Cardiac muscle cell (in vitro differentiated cells and primary cell): ENCODE data around the gene ZAP70. TPM values are rescaled to one million over a fixed set of nuclear protein-coding genes. Genes with fewer than 3 reads are reported as not detected.

Experiments used
- DNase-seq, 2 donors: peaks; one replicate each; pipeline versions ENCODE4 v3.0.0 to v3.0.0-alpha.2; 2010 to 2017; ENCODE audit warnings: low read depth in 1 of 2, low spot score in 1 of 2
- H3K27ac ChIP-seq: fragments of 200-600 bp; sonication (generic); 2 replicates; pipeline ENCODE4 v1.5.1; 2016
- H3K27me3 ChIP-seq: fragments of 200-600 bp; sonication (generic); 2 replicates; pipeline ENCODE4 v1.6.0; 2016; ENCODE audit warnings: control low read depth
- H3K36me3 ChIP-seq: fragments of 200-600 bp; sonication (generic); 2 replicates; pipeline ENCODE4 v1.5.1; 2016; ENCODE audit warnings: control low read depth
- H3K4me1 ChIP-seq: fragments of 200-600 bp; sonication (generic); 2 replicates; pipeline ENCODE4 v1.8.1; 2017; ENCODE audit warnings: low read depth, mild to moderate bottlenecking, mixed run types
- H3K4me3 ChIP-seq: fragments of 200-600 bp; sonication (generic); 2 replicates; pipeline ENCODE4 v1.5.1; 2016; ENCODE audit warnings: mild to moderate bottlenecking
- H3K9me3 ChIP-seq: fragments of 200-600 bp; sonication (generic); 2 replicates; pipeline ENCODE4 v1.5.1; 2017; ENCODE audit warnings: low read depth, mild to moderate bottlenecking, control low read depth
- polyA plus RNA-seq: library from polyadenylated mRNA; unstranded; fragments of >200 nt; fragmentation: Nextera tagmentation; extraction: Ambion mirVana; gene quantifications from 2 replicates; pipeline ENCODE4 v1.2.1, GENCODE V29; 2016
- total RNA-seq: library from RNA; depleted of rRNA; stranded (reverse); fragments of >200 nt; gene quantifications from 2 replicates; pipeline ENCODE4 v1.2.3, GENCODE V29; 2016
- TF ChIP-seq, protein P1 (sequence below): IDR thresholded peaks from 2 replicates; pipeline ENCODE4 v1.5.1; 2012; ENCODE audit warnings: low read depth, mild to moderate bottlenecking, low read length

The ZAP70 gene
- total and polyA plus RNA-seq, 2 experiments from 2014 or later, result 3.5 to 7.3 TPM

DNA sequence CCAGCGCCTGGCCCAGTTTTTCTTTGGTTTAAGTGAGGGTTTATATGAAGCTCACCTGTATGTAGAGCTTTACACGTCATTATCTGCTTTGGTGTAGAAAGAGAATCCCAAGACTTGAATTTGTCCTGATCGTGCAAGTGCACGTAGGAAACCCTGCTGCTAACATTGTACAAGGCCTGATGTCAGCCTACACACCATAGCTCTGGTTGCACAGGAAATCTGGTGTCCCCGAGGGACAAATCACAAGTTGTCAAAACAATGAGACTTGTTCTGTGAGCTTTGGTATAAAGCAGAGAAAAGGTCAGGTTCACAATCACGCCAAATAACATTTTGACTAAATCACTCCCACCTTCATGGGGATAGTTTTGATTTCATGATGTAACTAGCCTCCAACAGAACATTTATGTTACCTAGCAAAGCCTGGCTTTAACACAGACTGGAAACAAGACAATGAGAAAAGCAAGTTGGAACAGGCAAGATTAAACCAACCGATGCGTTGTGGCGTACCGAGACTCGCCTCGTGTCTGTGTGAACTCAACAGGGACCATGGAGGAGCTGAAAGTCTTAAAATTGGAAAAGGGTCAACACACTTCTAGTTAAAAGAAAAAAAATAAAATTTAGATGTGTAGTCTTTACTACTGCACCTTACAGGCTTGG is 41.4 kb downstream of the ZAP70 start:
- Histone ChIP-seq H3K27me3 (no peaks in the 10 kb centered on the region), H3K36me3 (peaks cover 26% of the 10 kb centered on the region)
- TF ChIP-seq, protein P1, sequence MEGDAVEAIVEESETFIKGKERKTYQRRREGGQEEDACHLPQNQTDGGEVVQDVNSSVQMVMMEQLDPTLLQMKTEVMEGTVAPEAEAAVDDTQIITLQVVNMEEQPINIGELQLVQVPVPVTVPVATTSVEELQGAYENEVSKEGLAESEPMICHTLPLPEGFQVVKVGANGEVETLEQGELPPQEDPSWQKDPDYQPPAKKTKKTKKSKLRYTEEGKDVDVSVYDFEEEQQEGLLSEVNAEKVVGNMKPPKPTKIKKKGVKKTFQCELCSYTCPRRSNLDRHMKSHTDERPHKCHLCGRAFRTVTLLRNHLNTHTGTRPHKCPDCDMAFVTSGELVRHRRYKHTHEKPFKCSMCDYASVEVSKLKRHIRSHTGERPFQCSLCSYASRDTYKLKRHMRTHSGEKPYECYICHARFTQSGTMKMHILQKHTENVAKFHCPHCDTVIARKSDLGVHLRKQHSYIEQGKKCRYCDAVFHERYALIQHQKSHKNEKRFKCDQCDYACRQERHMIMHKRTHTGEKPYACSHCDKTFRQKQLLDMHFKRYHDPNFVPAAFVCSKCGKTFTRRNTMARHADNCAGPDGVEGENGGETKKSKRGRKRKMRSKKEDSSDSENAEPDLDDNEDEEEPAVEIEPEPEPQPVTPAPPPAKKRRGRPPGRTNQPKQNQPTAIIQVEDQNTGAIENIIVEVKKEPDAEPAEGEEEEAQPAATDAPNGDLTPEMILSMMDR, result no peak

DNA sequence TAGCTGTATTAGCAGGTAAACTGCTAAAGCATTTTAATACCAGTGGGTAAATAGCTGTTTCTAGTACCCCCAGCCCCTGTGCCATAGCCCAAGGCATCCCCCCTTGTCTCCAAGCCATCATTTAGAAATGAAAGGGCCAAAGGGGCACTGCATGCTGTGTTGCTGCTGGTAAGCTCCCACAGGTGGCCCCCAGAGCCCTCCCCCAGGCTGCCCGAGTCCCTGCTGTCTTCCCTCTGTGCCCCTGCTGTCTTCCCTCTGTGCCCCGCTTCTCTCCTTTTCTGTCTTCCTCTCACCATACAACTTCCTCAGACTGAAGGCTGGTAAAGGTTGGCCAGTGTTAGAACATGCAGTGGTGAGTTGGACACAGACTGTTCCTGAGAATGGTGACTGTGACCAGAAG is 42.1 kb downstream of the ZAP70 start:
- Histone ChIP-seq H3K27ac (no peak overlapping the region), H3K36me3 (peaks cover 31% of the 10 kb centered on the region)
- TF ChIP-seq, protein P1, result no peak

More for the DNA sequence above, 41.4 kb downstream of the ZAP70 start:
- Histone ChIP-seq H3K4me1 (peaks cover 7% of the 10 kb centered on the region), H3K27ac (no peak overlapping the region), H3K9me3 (no peaks in the 10 kb centered on the region), H3K4me3 (no peak overlapping the region)
- no peak for DNase-seq

DNA sequence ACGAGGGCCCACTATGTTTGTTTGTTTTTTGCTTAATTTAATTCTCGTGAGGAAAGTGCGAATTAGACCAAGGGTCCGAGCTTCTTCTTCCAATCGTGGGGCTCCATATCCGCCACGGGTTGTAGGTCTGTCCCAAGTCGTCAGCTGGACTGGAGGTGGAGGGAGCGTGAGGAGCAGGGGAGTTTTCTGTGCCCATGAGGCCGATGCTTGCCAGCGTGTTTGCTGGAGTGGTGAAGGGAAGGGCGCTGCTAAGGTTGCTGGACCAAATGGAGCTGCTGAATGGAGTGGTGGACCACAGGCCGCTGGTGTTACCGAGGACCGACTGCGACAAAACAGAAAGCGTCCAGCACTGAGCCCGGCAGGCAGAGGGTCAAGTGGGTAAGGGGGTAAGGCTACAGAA is 43.7 kb downstream of the ZAP70 start:
- Histone ChIP-seq H3K27ac (no peak overlapping the region), H3K4me1 (peaks cover 4% of the 10 kb centered on the region), H3K9me3 (no peaks in the 10 kb centered on the region), H3K4me3 (no peak overlapping the region), H3K36me3 (peaks cover 32% of the 10 kb centered on the region), H3K27me3 (no peaks in the 10 kb centered on the region)
- TF ChIP-seq, protein P1, result no peak
- DNase-seq, result no peak

More for the DNA sequence above, 42.1 kb downstream of the ZAP70 start:
- no peak for DNase-seq
- Histone ChIP-seq H3K9me3 (no peaks in the 10 kb centered on the region), H3K4me3 (no peak overlapping the region), H3K4me1 (peaks cover 7% of the 10 kb centered on the region), H3K27me3 (no peaks in the 10 kb centered on the region)

DNA sequence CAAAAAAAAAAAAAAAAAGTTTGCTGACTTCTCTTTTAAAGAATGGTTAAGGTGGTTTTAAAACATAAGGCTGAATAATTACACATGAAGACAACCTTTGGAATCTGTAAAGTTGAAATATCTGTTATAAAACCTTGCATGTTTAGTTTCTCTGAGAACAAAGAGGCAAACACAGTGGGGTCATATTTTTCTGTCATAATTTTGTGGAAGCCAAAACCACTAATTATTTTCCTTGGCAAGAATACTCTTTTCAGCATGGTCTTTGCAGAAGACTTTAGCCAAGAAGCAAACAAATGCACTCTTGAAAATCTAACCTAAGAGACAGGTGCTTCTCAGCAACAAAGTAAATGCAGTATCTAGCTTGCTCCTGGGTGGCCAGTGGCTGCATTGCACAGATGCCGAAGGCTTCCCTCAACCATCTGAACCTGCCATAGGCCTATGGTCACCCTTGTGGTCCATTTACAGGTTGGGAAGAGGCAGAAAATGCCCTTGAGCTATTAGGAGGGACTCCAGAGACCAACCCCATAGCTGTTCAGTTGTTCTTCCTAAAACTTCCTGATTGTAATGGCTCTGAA is 44.8 kb downstream of the ZAP70 start:
- no peak for DNase-seq
- H3K27me3 ChIP-seq, result no peaks in the 10 kb centered on the region
- TF ChIP-seq, protein P1, result no peak
- H3K36me3 ChIP-seq, result peaks cover 32% of the 10 kb centered on the region
- H3K4me3 ChIP-seq, result no peak overlapping the region
- no peak overlapping the region for H3K27ac ChIP-seq
- H3K9me3 ChIP-seq, result no peaks in the 10 kb centered on the region
- H3K4me1 ChIP-seq, result no peaks in the 10 kb centered on the region

DNA sequence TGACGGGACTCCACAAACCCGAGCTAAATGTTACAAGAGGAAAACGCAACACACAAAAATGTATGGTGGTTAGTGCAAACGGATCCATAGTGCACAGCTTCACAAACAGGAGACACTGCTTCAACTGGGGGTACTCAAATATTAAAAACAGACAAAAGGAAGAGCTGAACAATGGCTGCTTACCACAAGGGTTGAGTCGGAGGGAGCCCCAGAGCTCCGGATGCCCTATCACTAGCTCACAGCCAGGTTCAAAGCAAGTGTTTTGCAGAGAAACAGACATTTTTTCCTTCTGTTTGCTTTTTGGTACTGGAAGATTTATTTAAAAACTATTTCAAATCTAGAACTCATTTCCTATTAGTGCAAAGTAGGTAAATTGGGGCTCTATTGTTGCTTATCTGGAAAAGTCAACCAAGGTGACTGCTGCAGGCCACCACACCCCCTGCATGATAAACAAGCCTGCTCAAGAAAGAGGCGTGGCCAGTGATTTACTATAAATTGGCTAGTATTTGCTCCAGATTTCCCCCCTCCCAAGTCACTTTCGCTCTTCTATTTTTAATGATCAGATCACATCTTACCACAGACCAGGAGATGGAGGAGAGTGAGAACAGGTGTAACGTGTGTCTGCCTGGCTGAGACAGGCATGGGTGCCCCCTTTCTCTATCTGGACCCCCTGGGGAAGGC is 46.5 kb downstream of the ZAP70 start:
- Histone ChIP-seq H3K4me3 (no peak overlapping the region), H3K36me3 (peaks cover 32% of the 10 kb centered on the region), H3K27me3 (no peaks in the 10 kb centered on the region), H3K4me1 (no peaks in the 10 kb centered on the region), H3K27ac (no peak overlapping the region), H3K9me3 (no peaks in the 10 kb centered on the region)
- DNase-seq, result no peak
- TF ChIP-seq, protein P1, result no peak
